Fibroblast of lung (primary cell): ENCODE measurements around the gene OTOG. TPM values are rescaled to one million over a fixed set of nuclear protein-coding genes. Genes with fewer than 3 reads are reported as not detected.

ENCODE experiments used
- DNase-seq, 2 donors: peaks; one replicate each; pipeline versions ENCODE4 v3.0.0 to v3.0.0-alpha.2; 2010; ENCODE audit warnings: low read depth in 2 of 2
- H2AFZ ChIP-seq: 2 replicates; pipeline ENCODE4 v1.5.1; 2012; ENCODE audit warnings: low read length, control low read depth, inconsistent platforms
- H3K27ac ChIP-seq: 2 replicates; pipeline ENCODE4 v1.5.1; 2011; ENCODE audit warnings: low read length, control low read depth; ENCODE audit not compliant: insufficient read depth
- H3K27me3 ChIP-seq: 2 replicates; pipeline ENCODE4 v1.5.1; 2011; ENCODE audit warnings: mild to moderate bottlenecking, low read length; ENCODE audit not compliant: control insufficient read depth, insufficient read depth
- H3K36me3 ChIP-seq: 2 replicates; pipeline ENCODE4 v1.5.1; 2011; ENCODE audit warnings: low read length; ENCODE audit not compliant: control insufficient read depth, insufficient read depth
- H3K4me1 ChIP-seq: 2 replicates; pipeline ENCODE4 v1.5.1; 2011; ENCODE audit warnings: low read length; ENCODE audit not compliant: control insufficient read depth, insufficient read depth; ENCODE audit errors: extremely low read depth
- H3K4me2 ChIP-seq: 2 replicates; pipeline ENCODE4 v1.5.1; 2011; ENCODE audit warnings: low read length, control low read depth; ENCODE audit not compliant: insufficient read depth; ENCODE audit errors: extremely low read depth
- H3K4me3 ChIP-seq, 4 experiments: fragments of 200-600 bp in 1 of 4; sonication (generic) in 1 of 4; replicated peaks in 1 of 4; 2 replicates each; pipeline ENCODE4 v1.5.1; 2011 to 2016; ENCODE audit warnings: low read length in 4 of 4, low read depth in 3 of 4, mild to moderate bottlenecking in 3 of 4, control low read depth in 2 of 4, inconsistent platforms in 1 of 4, mixed read lengths in 1 of 4; ENCODE audit not compliant: insufficient read depth in 1 of 4; ENCODE audit errors: control extremely low read depth in 1 of 4
- H3K79me2 ChIP-seq: 2 replicates; pipeline ENCODE4 v1.5.1; 2012; ENCODE audit warnings: mild to moderate bottlenecking, low read length, inconsistent platforms; ENCODE audit not compliant: control insufficient read depth, insufficient read depth
- H3K9ac ChIP-seq: 2 replicates; pipeline ENCODE4 v1.5.1; 2011; ENCODE audit warnings: mild to moderate bottlenecking, low read length, control low read depth; ENCODE audit not compliant: insufficient read depth
- H3K9me3 ChIP-seq: 2 replicates; pipeline ENCODE4 v1.5.1; 2012; ENCODE audit warnings: low read depth, low read length; ENCODE audit not compliant: control insufficient read depth, insufficient read depth
- H4K20me1 ChIP-seq: 2 replicates; pipeline ENCODE4 v1.5.1; 2011; ENCODE audit warnings: low read length; ENCODE audit not compliant: control insufficient read depth, insufficient read depth; ENCODE audit errors: extremely low read depth
- CTCF ChIP-seq, 2 donors: IDR thresholded peaks in 1 of 2; conservative IDR thresholded peaks in 1 of 2; 1 replicate in 1 of 2; 2 replicates in 1 of 2; pipeline ENCODE4 v1.5.1; 2011 to 2012; ENCODE audit warnings: low read length in 2 of 2, control low read depth in 1 of 2, inconsistent platforms in 1 of 2, low read depth in 1 of 2, mild to moderate bottlenecking in 1 of 2
- EZH2 ChIP-seq: IDR thresholded peaks from 2 replicates; pipeline ENCODE4 v1.5.1; 2012; ENCODE audit warnings: low read length, control low read depth, mild to moderate bottlenecking; ENCODE audit errors: missing control alignments
- polyA plus RNA-seq, 2 donors: library from polyadenylated mRNA; depleted of rRNA in 1 of 2; stranded (reverse) in 1 of 2; unstranded in 1 of 2; fragments of >200 nt; gene quantifications; 2 replicates each; pipeline ENCODE4 v1.2.1, GENCODE V29; 2011 to 2012; ENCODE audit warnings: missing spikeins in 1 of 2
- total RNA-seq: library from RNA; depleted of rRNA; stranded (reverse); fragments of >200 nt; gene quantifications from 2 replicates; pipeline ENCODE4 v1.2.1, GENCODE V29; 2014

The OTOG gene
- total and polyA plus RNA-seq, 2 donors (not counting 1 experiment from before 2014, with no cell fraction given): not detected

DNA sequence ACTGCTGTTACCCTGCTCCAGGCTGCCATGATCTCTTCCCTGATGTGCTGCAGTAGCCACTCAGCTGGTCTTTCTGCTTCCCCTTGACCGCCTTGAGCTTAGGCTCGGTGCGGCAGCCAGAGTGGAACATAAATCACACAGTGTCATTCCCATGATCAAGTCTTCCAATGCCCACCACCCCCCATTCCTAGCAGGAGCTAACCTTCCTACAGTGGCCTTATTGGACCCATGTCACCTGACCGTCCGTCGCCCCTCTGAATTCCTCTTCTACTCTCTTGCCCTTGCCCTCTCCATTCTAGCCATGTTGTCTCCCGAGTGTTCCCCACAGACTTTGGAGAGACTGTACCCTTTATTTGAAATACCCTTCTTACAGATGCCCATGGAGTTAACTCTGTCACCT is 43.4 kb downstream of the OTOG start:
- no peak overlapping the region for H3K9ac ChIP-seq
- no peaks in the 10 kb centered on the region for H3K27me3 ChIP-seq
- no peak overlapping the region for H3K4me2 ChIP-seq
- no peak for DNase-seq
- H3K9me3 ChIP-seq: no peaks in the 10 kb centered on the region
- TF ChIP-seq EZH2 (no peak), CTCF (conservative IDR thresholded peaks at IDR 0.05 in 1 of 2, IDR thresholded peaks at IDR 0.05 in 1 of 2; ENCODE audit: low read depth in 1 of 2, low read length in 2 of 2) (no peak)
- H4K20me1 ChIP-seq: no peaks in the 10 kb centered on the region
- H3K79me2 ChIP-seq: no peaks in the 10 kb centered on the region
- H3K4me3 ChIP-seq: no peak overlapping the region
- no peak overlapping the region for H3K27ac ChIP-seq
- no peaks in the 10 kb centered on the region for H3K4me1 ChIP-seq
- no peaks in the 10 kb centered on the region for H3K36me3 ChIP-seq
- no peak overlapping the region for H2AFZ ChIP-seq

DNA sequence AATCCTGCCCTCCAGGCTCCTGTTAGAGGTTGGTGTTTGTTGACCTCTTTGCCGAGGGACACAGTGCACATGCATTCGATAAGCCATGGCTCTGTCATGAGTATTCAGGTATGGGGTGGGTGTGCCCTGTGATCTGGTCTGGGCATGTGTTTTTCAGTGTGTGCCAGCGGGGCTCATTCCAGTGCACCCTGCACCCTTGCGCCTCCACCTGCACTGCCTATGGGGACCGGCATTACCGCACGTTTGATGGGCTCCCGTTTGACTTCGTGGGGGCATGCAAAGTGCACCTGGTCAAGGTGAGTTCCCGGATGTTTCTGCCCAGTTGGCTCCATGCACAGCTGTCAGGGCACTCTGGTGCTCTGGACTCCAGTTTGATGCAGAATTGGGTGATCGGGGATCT is 44.2 kb downstream of the OTOG start:
- Histone ChIP-seq H3K36me3 (no peaks in the 10 kb centered on the region), H3K4me3 (no peak overlapping the region), H2AFZ (no peak overlapping the region), H3K79me2 (no peaks in the 10 kb centered on the region), H3K27ac (no peak overlapping the region), H3K4me2 (no peak overlapping the region), H3K9ac (no peak overlapping the region), H4K20me1 (no peaks in the 10 kb centered on the region), H3K4me1 (no peaks in the 10 kb centered on the region), H3K27me3 (no peaks in the 10 kb centered on the region), H3K9me3 (no peaks in the 10 kb centered on the region)
- TF ChIP-seq CTCF (conservative IDR thresholded peaks at IDR 0.05 in 1 of 2, IDR thresholded peaks at IDR 0.05 in 1 of 2; ENCODE audit: low read depth in 1 of 2, low read length in 2 of 2) (no peak), EZH2 (no peak)
- no peak for DNase-seq

- Histone ChIP-seq H2AFZ (no peak overlapping the region), H3K9ac (no peak overlapping the region)
- no peak for TF ChIP-seq CTCF (conservative IDR thresholded peaks at IDR 0.05 in 1 of 2, IDR thresholded peaks at IDR 0.05 in 1 of 2; ENCODE audit: low read depth in 1 of 2, low read length in 2 of 2)
- no peak for TF ChIP-seq EZH2
Measured at GRCh38 chr11:17593466-17594245, 46.6 kb downstream of the OTOG start.

More at GRCh38 chr11:17593466-17594245, 46.6 kb downstream of the OTOG start:
- no peak for DNase-seq
- H3K79me2 ChIP-seq: no peaks in the 10 kb centered on the region
- no peak overlapping the region for H3K4me3 ChIP-seq
- no peaks in the 10 kb centered on the region for H4K20me1 ChIP-seq
- H3K27me3 ChIP-seq: no peaks in the 10 kb centered on the region
- H3K27ac ChIP-seq: no peak overlapping the region
- no peaks in the 10 kb centered on the region for H3K4me1 ChIP-seq
- H3K36me3 ChIP-seq: no peaks in the 10 kb centered on the region
- no peak overlapping the region for H3K4me2 ChIP-seq
- H3K9me3 ChIP-seq: no peaks in the 10 kb centered on the region
